IMR-90 (cell line): ENCODE results near the gene DPF3. TPM values are rescaled to one million over a fixed set of nuclear protein-coding genes. Genes with fewer than 3 reads are reported as not detected.

Source experiments
- ATAC-seq: fragments of 200-7000 bp; cut with Tn5 transposase; 2 replicates; pipeline ENCODE4 v1.9.1; 2020; ENCODE audit warnings: low read depth, mild to moderate bottlenecking, moderate library complexity
- BruUV-seq: library from RNA; stranded (reverse); fragments of 400-500 nt; replicated peaks from 2 replicates; lab custom pipeline; 2021; lab: Mats Ljungman, UMichigan
- CTCF ChIA-PET: fragments of 300-600 bp; formaldehyde crosslinking; extraction: SDS; loops from one replicate; lab custom pipeline; 2021; ENCODE audit warnings: antibody characterized with exemption; lab: Yijun Ruan, JAX
- POLR2A ChIA-PET: fragments of 300-600 bp; sonication (Branson Sonifier 250); formaldehyde crosslinking; loops from one replicate; lab custom pipeline; 2022; ENCODE audit warnings: antibody characterized with exemption; ENCODE audit not compliant: unreplicated experiment; lab: Charles Lee
- DNase-seq: peaks from one replicate; pipeline ENCODE4 v3.0.0; 2013
- H2AFZ ChIP-seq: replicated peaks from 2 replicates; pipeline ENCODE3; 2013; ENCODE audit warnings: low read length, mild to moderate bottlenecking; ENCODE audit not compliant: poor library complexity
- H2AK5ac ChIP-seq: 2 replicates; pipeline ENCODE4 v1.6.1; 2013; ENCODE audit warnings: low read depth, low read length, inconsistent platforms
- H2AK9ac ChIP-seq: replicated peaks from 2 replicates; pipeline ENCODE3; 2013; ENCODE audit warnings: mild to moderate bottlenecking, low read depth, low read length, moderate library complexity; ENCODE audit not compliant: poor library complexity
- H2BK120ac ChIP-seq: 2 replicates; pipeline ENCODE4 v1.6.1; 2013; ENCODE audit warnings: low read depth, low read length, inconsistent platforms
- H2BK15ac ChIP-seq: 3 replicates; pipeline ENCODE4 v1.6.1; 2013; ENCODE audit warnings: low read depth, low read length, inconsistent platforms
- H2BK20ac ChIP-seq: 2 replicates; pipeline ENCODE4 v1.6.1; 2013; ENCODE audit warnings: low read depth, mild to moderate bottlenecking, inconsistent platforms, low read length, moderate library complexity
- H2BK5ac ChIP-seq: 2 replicates; pipeline ENCODE4 v1.6.1; 2013; ENCODE audit warnings: mild to moderate bottlenecking, low read depth, low read length, inconsistent platforms; ENCODE audit not compliant: poor library complexity, severe bottlenecking
- H3K14ac ChIP-seq: replicated peaks from 2 replicates; pipeline ENCODE4 v1.6.1; 2013; ENCODE audit warnings: low read depth, low read length, inconsistent platforms
- H3K18ac ChIP-seq: 2 replicates; pipeline ENCODE4 v1.6.1; 2013; ENCODE audit warnings: low read depth, low read length, control low read depth
- H3K23ac ChIP-seq: 2 replicates; pipeline ENCODE4 v1.6.1; 2013; ENCODE audit warnings: low read depth, low read length, inconsistent platforms
- H3K27ac ChIP-seq: 2 replicates; pipeline ENCODE4 v1.5.1; 2013; ENCODE audit warnings: mild to moderate bottlenecking, control low read depth, low read length; ENCODE audit not compliant: insufficient read depth
- H3K27me3 ChIP-seq: 2 replicates; pipeline ENCODE4 v1.6.1; 2013; ENCODE audit warnings: low read length; ENCODE audit not compliant: control insufficient read depth, insufficient read depth
- H3K36me3 ChIP-seq: 2 replicates; pipeline ENCODE4 v1.6.1; 2013; ENCODE audit warnings: low read length, mixed read lengths; ENCODE audit not compliant: control insufficient read depth, insufficient read depth
- H3K4ac ChIP-seq: 2 replicates; pipeline ENCODE4 v1.6.1; 2013; ENCODE audit warnings: low read depth, low read length, inconsistent platforms
- H3K4me1 ChIP-seq: 2 replicates; pipeline ENCODE4 v1.6.1; 2013; ENCODE audit warnings: low read length, mixed read lengths; ENCODE audit not compliant: control insufficient read depth, insufficient read depth
- H3K4me2 ChIP-seq: 2 replicates; pipeline ENCODE4 v1.6.1; 2013; ENCODE audit warnings: low read depth, mild to moderate bottlenecking, control low read depth, low read length, moderate library complexity
- H3K4me3 ChIP-seq: 2 replicates; pipeline ENCODE4 v1.5.1; 2013; ENCODE audit warnings: low read depth, mild to moderate bottlenecking, control low read depth, low read length, moderate library complexity; ENCODE audit not compliant: insufficient read depth
- H3K56ac ChIP-seq: 2 replicates; pipeline ENCODE4 v1.6.1; 2013; ENCODE audit warnings: low read length, inconsistent platforms; ENCODE audit not compliant: insufficient read depth; ENCODE audit errors: extremely low read depth
- H3K79me1 ChIP-seq, 2 experiments: 2 replicates each; pipeline ENCODE4 v1.6.1; 2013; ENCODE audit warnings: low read length in 2 of 2, inconsistent platforms in 1 of 2, low read depth in 1 of 2
- H3K9ac ChIP-seq: 2 replicates; pipeline ENCODE4 v1.6.1; 2013; ENCODE audit warnings: low read depth, low read length, control low read depth
- H3K9me1 ChIP-seq: 2 replicates; pipeline ENCODE4 v1.6.1; 2013; ENCODE audit warnings: low read length, inconsistent platforms; ENCODE audit not compliant: insufficient read depth
- H3K9me3 ChIP-seq: 2 replicates; pipeline ENCODE4 v1.6.1; 2013; ENCODE audit warnings: low read length; ENCODE audit not compliant: control insufficient read depth, insufficient read depth
- H4K20me1 ChIP-seq: 2 replicates; pipeline ENCODE4 v1.6.1; 2013; ENCODE audit warnings: low read length, inconsistent platforms; ENCODE audit not compliant: insufficient read depth
- H4K5ac ChIP-seq: 2 replicates; pipeline ENCODE4 v1.6.1; 2013; ENCODE audit warnings: mild to moderate bottlenecking, low read depth, low read length, control low read depth
- H4K8ac ChIP-seq, 2 experiments: 2 replicates each; pipeline ENCODE4 v1.6.1; 2013; ENCODE audit warnings: low read depth in 2 of 2, low read length in 2 of 2, control low read depth in 1 of 2, inconsistent platforms in 1 of 2
- H4K91ac ChIP-seq: 2 replicates; pipeline ENCODE4 v1.6.1; 2013; ENCODE audit warnings: low read depth, low read length, inconsistent platforms; ENCODE audit not compliant: insufficient read depth
- BHLHE40 ChIP-seq: fragments of 150-350 bp; IDR thresholded peaks from 2 replicates; pipeline ENCODE4 v1.6.1; 2016; ENCODE audit warnings: mild to moderate bottlenecking, low read depth, low read length
- CEBPB ChIP-seq: IDR thresholded peaks from 2 replicates; pipeline ENCODE4 v1.6.1; 2012; ENCODE audit warnings: low read depth, low read length, improper control_type of control experiment
- CHD1 ChIP-seq: IDR thresholded peaks from 2 replicates; pipeline ENCODE4 v1.6.1; 2012; ENCODE audit warnings: low read depth, low read length, improper control_type of control experiment
- CTCF ChIP-seq: conservative IDR thresholded peaks from 2 replicates; pipeline ENCODE4 v1.5.1; 2012; ENCODE audit warnings: mild to moderate bottlenecking, low read depth, low read length, improper control_type of control experiment
- ELK1 ChIP-seq: fragments of 150-350 bp; IDR thresholded peaks from 2 replicates; pipeline ENCODE4 v1.6.1; 2016; ENCODE audit warnings: low read depth, mild to moderate bottlenecking, low read length, moderate library complexity, borderline replicate concordance
- FOS ChIP-seq: fragments of 150-350 bp; IDR thresholded peaks from 2 replicates; pipeline ENCODE4 v1.6.1; 2016; ENCODE audit warnings: low read depth, low read length
- MAFK ChIP-seq: IDR thresholded peaks from 2 replicates; pipeline ENCODE4 v1.6.1; 2012; ENCODE audit warnings: low read depth, low read length, improper control_type of control experiment
- MAZ ChIP-seq: IDR thresholded peaks from 2 replicates; pipeline ENCODE4 v1.6.1; 2012; ENCODE audit warnings: low read depth, mild to moderate bottlenecking, low read length, improper control_type of control experiment, moderate library complexity, borderline replicate concordance
- MXI1 ChIP-seq: IDR thresholded peaks from 2 replicates; pipeline ENCODE4 v1.6.1; 2012; ENCODE audit warnings: low read depth, mild to moderate bottlenecking, low read length, moderate library complexity, borderline replicate concordance
- NFE2L2 ChIP-seq: fragments of 150-350 bp; IDR thresholded peaks from 2 replicates; pipeline ENCODE4 v1.6.1; 2016; ENCODE audit warnings: low read depth, mild to moderate bottlenecking, low read length
- POLR2A ChIP-seq: IDR thresholded peaks from 2 replicates; pipeline ENCODE4 v1.6.1; 2012; ENCODE audit warnings: mild to moderate bottlenecking, low read depth, low read length
- RAD21 ChIP-seq: IDR thresholded peaks from 2 replicates; pipeline ENCODE4 v1.6.1; 2012; ENCODE audit warnings: low read length, improper control_type of control experiment
- RCOR1 ChIP-seq: IDR thresholded peaks from 2 replicates; pipeline ENCODE4 v1.6.1; 2012; ENCODE audit warnings: mild to moderate bottlenecking, low read length, improper control_type of control experiment; ENCODE audit not compliant: insufficient replicate concordance
- RFX5 ChIP-seq: IDR thresholded peaks from 2 replicates; pipeline ENCODE4 v1.8.0; 2012; ENCODE audit warnings: low read depth, mild to moderate bottlenecking, low read length, moderate library complexity
- SMC3 ChIP-seq: fragments of 150-350 bp; IDR thresholded peaks from 2 replicates; pipeline ENCODE4 v1.6.1; 2016; ENCODE audit warnings: low read depth, mild to moderate bottlenecking, antibody characterized with exemption, low read length, moderate library complexity
- USF2 ChIP-seq: fragments of 150-350 bp; IDR thresholded peaks from 2 replicates; pipeline ENCODE4 v1.6.1; 2017; ENCODE audit warnings: mild to moderate bottlenecking, antibody characterized with exemption, low read length, low read depth
- WGBS, 2 experiments: methylation state at CpG; one replicate each; pipeline versions ENCODE4 v1.1.5 to v1.1.7; 2013; ENCODE audit warnings: missing lambda C conversion rate in 2 of 2; ENCODE audit not compliant: insufficient read length in 1 of 2; ENCODE audit errors: extremely low coverage in 2 of 2; 5-methylcytosine and 5-hydroxymethylcytosine counted together
- dilution Hi-C: fragments of 300-500 bp; cut with HindIII; formaldehyde crosslinking; loops from one replicate; pipeline ENCODE4 v1.14.3; 2018; ENCODE audit warnings: low sequenced_read_pairs; ENCODE audit not compliant: unreplicated experiment
- in situ Hi-C: fragments of 300-500 bp; cut with MboI; formaldehyde crosslinking; loops from 3 replicates; pipeline ENCODE4 v1.14.3; 2019; ENCODE audit warnings: low sequenced_read_pairs, inconsistent platforms, mixed read lengths
- intact Hi-C: fragments of 100-400 bp; cut with micrococcal nuclease; formaldehyde crosslinking; loops from 2 replicates; pipeline ENCODE4 v1.10.0; 2022
- polyA plus RNA-seq, 3 experiments: library from polyadenylated mRNA; depleted of rRNA; stranded (reverse); fragments of >200 nt; gene quantifications; 2 replicates each; pipeline ENCODE4 v1.2.3, GENCODE V29; 2012; ENCODE audit warnings: low replicate concordance in 1 of 3
- total RNA-seq: library from RNA; depleted of rRNA; stranded (reverse); fragments of >200 nt; gene quantifications from 2 replicates; pipeline ENCODE4 v1.2.3, GENCODE V29; 2012

DPF3 gene
- total and polyA plus RNA-seq, 2 of the 4 experiments (the other 2 are of a cell fraction): 30.5 to 32.8 TPM

GRCh38 chr14:72939630-72940029, 45.7 kb upstream of the DPF3 start:
- H4K8ac ChIP-seq: no peak overlapping the region
- dilution Hi-C loops: no loop called here
- no peak for ATAC-seq

More at GRCh38 chr14:72939630-72940029, 45.7 kb upstream of the DPF3 start:
- no peak overlapping the region for H4K5ac ChIP-seq
- no peak overlapping the region for H3K56ac ChIP-seq
- no peak overlapping the region for H2BK5ac ChIP-seq
- no peak for DNase-seq
- CTCF ChIA-PET: interaction anchor here (1.3 kb wide), 1 partner anchor 426 kb away, joined by 7 read pairs; no protein-coding TSS in a partner anchor
- no peak overlapping the region for H3K14ac ChIP-seq
- WGBS, 2 experiments: 67% methylated on average over 4 of the region's 13 CpGs; no CpG with 5 or more reads in 1 of the 2 experiments
- POLR2A ChIA-PET: no interaction called here
- H2BK120ac ChIP-seq: no peak overlapping the region
- no TSS peak for BruUV-seq
- no peak overlapping the region for H2BK20ac ChIP-seq
- H3K4ac ChIP-seq: no peak overlapping the region
- H2AK5ac ChIP-seq: no peak overlapping the region
- H3K23ac ChIP-seq: no peak overlapping the region
- H3K4me1 ChIP-seq: no peaks in the 10 kb centered on the region
- H2BK15ac ChIP-seq: no peak overlapping the region
- no peak overlapping the region for H3K4me3 ChIP-seq
- peaks cover 7 to 9% of the 10 kb centered on the region in 2 experiments; a peak in 2 of 4 replicates for H3K79me1 ChIP-seq
- intact Hi-C loops: no loop called here
- in situ Hi-C loops: no loop called here
- no peak overlapping the region for H2AK9ac ChIP-seq
- H3K18ac ChIP-seq: no peak overlapping the region
- no peak overlapping the region for H4K91ac ChIP-seq
- no peak overlapping the region for H3K27ac ChIP-seq
- H3K9me3 ChIP-seq: no peaks in the 10 kb centered on the region
- H4K20me1 ChIP-seq: no peaks in the 10 kb centered on the region
- H3K4me2 ChIP-seq: no peak overlapping the region
- H2AFZ ChIP-seq: no peak overlapping the region
- H3K36me3 ChIP-seq: peaks cover 29% of the 10 kb centered on the region
- peaks cover 6% of the 10 kb centered on the region; the same call in 1 of the 2 replicates for H3K9me1 ChIP-seq
- H3K27me3 ChIP-seq: no peaks in the 10 kb centered on the region
- TF ChIP-seq FOS: no peak
- no peak for TF ChIP-seq CHD1
- no peak for TF ChIP-seq NFE2L2
- no peak for TF ChIP-seq USF2
- no peak for TF ChIP-seq ELK1
- TF ChIP-seq MXI1: no peak
- TF ChIP-seq MAZ: no peak
- no peak for TF ChIP-seq RFX5
- TF ChIP-seq BHLHE40: no peak
- TF ChIP-seq RCOR1: no peak
- TF ChIP-seq CTCF: no peak
- no peak for TF ChIP-seq RAD21
- TF ChIP-seq SMC3: no peak
- no peak for TF ChIP-seq POLR2A
- no peak for TF ChIP-seq MAFK
- TF ChIP-seq CEBPB: no peak
- no peak overlapping the region for H3K9ac ChIP-seq
